GM10248 (cell line): ENCODE measurements around the gene SPPL3.

Experiments
- CTCF ChIA-PET: fragments of 300-600 bp; sonication (Branson Sonifier 250); formaldehyde crosslinking; extraction: SDS; loops from one replicate; lab custom pipeline; 2021; ENCODE audit warnings: antibody characterized with exemption; lab: Yijun Ruan, JAX
- POLR2A ChIA-PET: fragments of 350-650 bp; sonication (Branson Sonifier 250); formaldehyde crosslinking; extraction: SDS; loops from one replicate; lab custom pipeline; 2020; ENCODE audit warnings: antibody characterized with exemption; lab: Yijun Ruan, JAX
- DNase-seq: peaks from one replicate; pipeline ENCODE4 v3.0.0; 2012; ENCODE audit errors: extremely low spot score
- TF ChIP-seq, protein P1 (sequence below): IDR thresholded peaks from 2 replicates; pipeline ENCODE4 v1.5.1; 2012; ENCODE audit warnings: mild to moderate bottlenecking, low read depth; ENCODE audit errors: extremely low read depth, missing control alignments, control extremely low read depth

The SPPL3 gene

DNA sequence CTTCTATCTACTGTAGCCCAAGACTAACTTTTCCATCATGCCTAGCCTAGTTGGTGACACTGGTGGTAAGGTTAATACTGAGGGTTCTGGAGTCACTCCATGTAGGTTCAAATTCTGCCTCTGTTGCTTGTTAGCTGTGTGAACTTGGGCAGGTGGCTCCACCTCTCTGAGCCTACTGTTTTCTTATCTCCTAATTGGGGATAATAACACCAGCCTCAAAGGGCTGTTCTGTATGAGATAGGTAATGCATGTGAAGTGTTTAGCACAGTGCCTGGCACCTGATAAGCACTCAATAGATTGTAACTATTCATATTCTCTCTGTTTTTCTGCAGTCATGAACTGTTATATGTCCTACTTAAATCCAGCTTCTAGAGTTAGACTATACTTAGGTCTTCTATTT is 17.5 kb upstream of the SPPL3 start:
- POLR2A ChIA-PET = no interaction called here
- TF ChIP-seq, protein P1, sequence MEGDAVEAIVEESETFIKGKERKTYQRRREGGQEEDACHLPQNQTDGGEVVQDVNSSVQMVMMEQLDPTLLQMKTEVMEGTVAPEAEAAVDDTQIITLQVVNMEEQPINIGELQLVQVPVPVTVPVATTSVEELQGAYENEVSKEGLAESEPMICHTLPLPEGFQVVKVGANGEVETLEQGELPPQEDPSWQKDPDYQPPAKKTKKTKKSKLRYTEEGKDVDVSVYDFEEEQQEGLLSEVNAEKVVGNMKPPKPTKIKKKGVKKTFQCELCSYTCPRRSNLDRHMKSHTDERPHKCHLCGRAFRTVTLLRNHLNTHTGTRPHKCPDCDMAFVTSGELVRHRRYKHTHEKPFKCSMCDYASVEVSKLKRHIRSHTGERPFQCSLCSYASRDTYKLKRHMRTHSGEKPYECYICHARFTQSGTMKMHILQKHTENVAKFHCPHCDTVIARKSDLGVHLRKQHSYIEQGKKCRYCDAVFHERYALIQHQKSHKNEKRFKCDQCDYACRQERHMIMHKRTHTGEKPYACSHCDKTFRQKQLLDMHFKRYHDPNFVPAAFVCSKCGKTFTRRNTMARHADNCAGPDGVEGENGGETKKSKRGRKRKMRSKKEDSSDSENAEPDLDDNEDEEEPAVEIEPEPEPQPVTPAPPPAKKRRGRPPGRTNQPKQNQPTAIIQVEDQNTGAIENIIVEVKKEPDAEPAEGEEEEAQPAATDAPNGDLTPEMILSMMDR = no peak
- CTCF ChIA-PET = no interaction called here

DNA sequence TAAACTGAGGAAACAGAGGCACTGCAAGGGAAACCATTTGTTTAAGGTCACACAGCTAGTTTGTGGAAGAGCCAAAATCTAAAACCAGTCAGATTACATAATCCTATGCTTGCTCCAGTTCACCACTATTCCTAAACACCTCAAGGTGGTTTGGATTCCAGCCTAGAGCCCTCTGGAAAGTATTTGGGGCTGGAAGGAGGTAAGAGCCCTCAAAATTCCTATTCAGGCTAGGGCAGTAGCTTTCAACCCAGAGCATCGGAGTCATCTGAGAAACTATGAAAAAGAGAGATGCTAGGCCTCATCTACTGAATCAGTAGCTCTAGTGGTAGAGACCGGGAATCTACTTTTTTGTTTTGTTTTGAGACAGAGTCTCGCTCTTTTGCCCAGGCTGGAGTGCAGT is 16.0 kb upstream of the SPPL3 start:
- no peak for DNase-seq
- CTCF ChIA-PET = interaction anchor here (2.4 kb wide), 1 partner anchor 10 kb away, joined by 8 read pairs; no protein-coding TSS in a partner anchor
- TF ChIP-seq, protein P1 = no peak
- POLR2A ChIA-PET = no interaction called here

More for the DNA sequence above, 17.5 kb upstream of the SPPL3 start:
- DNase-seq = no peak

GRCh38 chr12:120917748-120918147 is 13.6 kb upstream of the SPPL3 start:
- CTCF ChIA-PET = no interaction called here
- TF ChIP-seq, protein P1 = no peak
- POLR2A ChIA-PET = no interaction called here
- DNase-seq = no peak

DNA sequence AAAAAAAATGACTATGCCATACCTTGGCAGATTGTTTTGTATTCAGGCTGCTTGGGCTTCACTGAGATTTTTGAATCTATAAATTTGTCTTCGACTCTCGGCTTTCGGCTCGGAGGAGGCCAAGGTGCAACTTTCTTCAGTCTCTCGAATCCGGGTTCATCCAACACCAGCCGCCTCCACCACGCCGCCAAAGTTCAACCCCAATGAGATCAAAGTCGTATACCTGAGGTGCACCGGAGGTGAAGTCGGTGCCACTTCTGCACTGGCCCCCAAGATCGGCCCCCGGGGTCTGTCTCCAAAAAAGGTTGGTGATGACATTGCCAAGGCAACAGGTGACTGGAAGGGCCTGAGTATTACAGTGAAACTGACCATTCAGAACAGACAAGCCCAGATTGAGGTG is 12.4 kb upstream of the SPPL3 start:
- ChIA-PET CTCF (no interaction called here), POLR2A (no interaction called here)
- DNase-seq = no peak
- TF ChIP-seq, protein P1 = no peak

DNA sequence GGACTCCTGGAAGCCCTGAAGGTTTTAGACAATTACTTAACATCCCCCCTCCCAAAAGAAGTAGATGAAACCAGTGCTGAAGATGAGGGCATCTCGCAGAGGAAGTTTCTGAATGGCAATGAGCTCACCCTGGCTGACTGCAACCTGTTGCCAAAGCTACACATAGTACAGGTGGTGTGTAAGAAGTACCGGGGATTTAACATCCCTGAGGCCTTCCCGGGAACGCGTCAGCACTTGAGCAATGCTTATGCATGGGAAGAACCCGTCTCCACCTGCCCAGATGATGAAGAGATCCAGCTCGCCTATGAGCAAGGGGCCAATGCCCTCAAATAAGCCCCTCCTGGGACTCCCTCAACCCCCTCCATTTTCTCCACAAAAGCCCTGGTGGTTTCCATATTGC is 10.6 kb upstream of the SPPL3 start:
- TF ChIP-seq, protein P1 = no peak
- POLR2A ChIA-PET = no interaction called here
- CTCF ChIA-PET = interaction anchor here (1.6 kb wide), 1 partner anchor 57 kb away, joined by 4 read pairs; no protein-coding TSS in a partner anchor
- no peak for DNase-seq

- POLR2A ChIA-PET = interaction anchor here (0.7 kb wide), 1 partner anchor 24 kb away, joined by 3 read pairs; no protein-coding TSS in a partner anchor
- TF ChIP-seq, protein P1 = no peak
- no peak for DNase-seq
- CTCF ChIA-PET = interaction anchor here (0.7 to 2.1 kb wide), 5 partner anchors 10 to 150 kb away, joined by 3 to 8 read pairs (median 3); no protein-coding TSS in a partner anchor
Observed at GRCh38 chr12:120909633-120910298, 5.6 kb upstream of the SPPL3 start.
